DOHH2 (cell line): ENCODE results near the gene PRDM5.

Experiments used
- CTCF ChIP-seq: fragments of 200-600 bp; sonication (generic); IDR thresholded peaks from one replicate; pipeline ENCODE4 v1.5.1; 2014; ENCODE audit warnings: antibody characterized with exemption, mild to moderate bottlenecking, low read depth, low read length; ENCODE audit not compliant: poor library complexity, severe bottlenecking
- EZH2phosphoT487 ChIP-seq: fragments of 200-600 bp; sonication (generic); IDR thresholded peaks from 2 replicates; pipeline ENCODE4 v1.6.1; 2017; ENCODE audit warnings: borderline replicate concordance, mild to moderate bottlenecking, antibody characterized with exemption, low read length, moderate library complexity, mixed read lengths

GRCh38 chr4:120850018-120850599 is 72.4 kb downstream of the PRDM5 start:
- TF ChIP-seq CTCF, result no peak
- TF ChIP-seq EZH2phosphoT487, result no peak
